MG63 (cell line): ENCODE data around the gene CDC42BPB. TPM values are rescaled to one million over a fixed set of nuclear protein-coding genes. Genes with fewer than 3 reads are reported as not detected.

ENCODE experiments used
- DNase-seq: peaks from one replicate; pipeline ENCODE4 v3.0.0-alpha.2; 2020
- H3K27me3 ChIP-seq: fragments of 250-450 bp; sonication (Bioruptor Pico); 2 replicates; pipeline ENCODE4 v1.5.1; 2020; ENCODE audit warnings: mild to moderate bottlenecking, moderate library complexity
- H3K36me3 ChIP-seq: fragments of 250-450 bp; sonication (Bioruptor Pico); 2 replicates; pipeline ENCODE4 v1.5.1; 2020; ENCODE audit warnings: mild to moderate bottlenecking, moderate library complexity
- H3K4me3 ChIP-seq: fragments of 250-450 bp; sonication (Bioruptor Pico); 2 replicates; pipeline ENCODE4 v1.5.1; 2020; ENCODE audit warnings: mild to moderate bottlenecking, moderate library complexity
- H3K9me3 ChIP-seq: fragments of 250-450 bp; sonication (Bioruptor Pico); 2 replicates; pipeline ENCODE4 v1.5.1; 2020; ENCODE audit warnings: mild to moderate bottlenecking, moderate library complexity
- total RNA-seq: library from RNA; depleted of rRNA; stranded (reverse); fragments of >200 nt; shearing (Covaris generic); gene quantifications from 2 replicates; pipeline ENCODE4 v1.2.3, GENCODE V29; 2014; ENCODE audit warnings: low replicate concordance; rRNA removed

CDC42BPB gene
- total RNA-seq, 1 experiment from 2014 or later, result 11.7 TPM

GRCh38 chr14:102891111-102891510 is 166.2 kb downstream of the CDC42BPB start:
- Histone ChIP-seq H3K4me3 (no peak overlapping the region), H3K36me3 (no peaks in the 10 kb centered on the region), H3K9me3 (no peaks in the 10 kb centered on the region), H3K27me3 (no peaks in the 10 kb centered on the region)
- DNase-seq, result no peak

- Histone ChIP-seq H3K9me3 (no peaks in the 10 kb centered on the region), H3K36me3 (no peaks in the 10 kb centered on the region), H3K27me3 (no peaks in the 10 kb centered on the region), H3K4me3 (no peak overlapping the region)
- DNase-seq, result no peak
Observed at GRCh38 chr14:102889615-102890014, 167.7 kb downstream of the CDC42BPB start.

- H3K4me3 ChIP-seq, result no peak overlapping the region
- no peaks in the 10 kb centered on the region for H3K9me3 ChIP-seq
- H3K27me3 ChIP-seq, result no peaks in the 10 kb centered on the region
- DNase-seq, result no peak
- H3K36me3 ChIP-seq, result no peaks in the 10 kb centered on the region
Observed at GRCh38 chr14:102888748-102889147, 168.6 kb downstream of the CDC42BPB start.

- H3K36me3 ChIP-seq, result no peaks in the 10 kb centered on the region
Observed at GRCh38 chr14:102885737-102886447, 171.5 kb downstream of the CDC42BPB start.

GRCh38 chr14:102883554-102883953 is 173.8 kb downstream of the CDC42BPB start:
- Histone ChIP-seq H3K9me3 (no peaks in the 10 kb centered on the region), H3K27me3 (no peaks in the 10 kb centered on the region), H3K4me3 (no peak overlapping the region), H3K36me3 (no peaks in the 10 kb centered on the region)
- no peak for DNase-seq

More at GRCh38 chr14:102885737-102886447, 171.5 kb downstream of the CDC42BPB start:
- H3K4me3 ChIP-seq, result no peak overlapping the region
- no peak for DNase-seq
- no peaks in the 10 kb centered on the region for H3K9me3 ChIP-seq
- H3K27me3 ChIP-seq, result no peaks in the 10 kb centered on the region

GRCh38 chr14:102883089-102883541 is 174.2 kb downstream of the CDC42BPB start:
- H3K9me3 ChIP-seq, result no peaks in the 10 kb centered on the region
- no peaks in the 10 kb centered on the region for H3K27me3 ChIP-seq
- DNase-seq, result no peak
- H3K4me3 ChIP-seq, result no peak overlapping the region
- H3K36me3 ChIP-seq, result 0 out of 2 replicates have a peak, but pooled peaks cover 2% of the 10 kb centered on the region

Other genes starting within 250 kb of the CDC42BPB start
- gene AMN, start 134.9 kb downstream of the CDC42BPB start, total RNA-seq, result 0.43 TPM in 1 of 2 replicates, not detected in the other
- gene LBHD2, start 26.7 kb upstream of the CDC42BPB start, total RNA-seq, result not detected in 2 replicates
- 0.17 TPM in 1 of 2 replicates, not detected in the other for gene EXOC3L4, start 37.2 kb upstream of the CDC42BPB start, total RNA-seq
- 86.5 and 90.4 TPM in 2 replicates for gene TNFAIP2, start 65.9 kb upstream of the CDC42BPB start, total RNA-seq